Spinal cord (tissue), 10 donors: Measurements from ENCODE around the gene CPTP. TPM values are rescaled to one million over a fixed set of nuclear protein-coding genes. Genes with fewer than 3 reads are reported as not detected.

ENCODE experiments used
- DNase-seq, 6 donors: peaks; one replicate each; pipeline versions ENCODE4 v3.0.0 to v3.0.0-alpha.2; 2013 to 2015; ENCODE audit warnings: low spot score in 6 of 6, low read depth in 4 of 6
- H3K27ac ChIP-seq: one replicate; pipeline ENCODE4 v1.5.1; 2013; ENCODE audit warnings: low read depth, low read length, control low read depth
- H3K27me3 ChIP-seq: one replicate; pipeline ENCODE4 v1.6.1; 2013; ENCODE audit warnings: low read length; ENCODE audit not compliant: control insufficient read depth, insufficient read depth
- H3K36me3 ChIP-seq: one replicate; pipeline ENCODE4 v1.6.1; 2013; ENCODE audit warnings: low read length; ENCODE audit not compliant: control insufficient read depth, insufficient read depth
- H3K4me1 ChIP-seq: one replicate; pipeline ENCODE4 v1.6.1; 2013; ENCODE audit warnings: low read length; ENCODE audit not compliant: control insufficient read depth, insufficient read depth
- H3K4me3 ChIP-seq: one replicate; pipeline ENCODE4 v1.5.1; 2013; ENCODE audit warnings: low read depth, low read length, control low read depth
- H3K9me3 ChIP-seq: one replicate; pipeline ENCODE4 v1.6.1; 2013; ENCODE audit warnings: low read length; ENCODE audit not compliant: control insufficient read depth, insufficient read depth
- WGBS: methylation state at CpG from one replicate; pipeline ENCODE4 v1.1.5; 2013; ENCODE audit warnings: missing lambda C conversion rate; ENCODE audit not compliant: insufficient coverage; 5-methylcytosine and 5-hydroxymethylcytosine counted together
- polyA plus RNA-seq, 2 donors: library from polyadenylated mRNA; unstranded; fragments of 120-200 nt; gene quantifications; one replicate each; pipeline ENCODE4 v1.2.1, GENCODE V29; 2013; ENCODE audit not compliant: insufficient read length in 2 of 2
- total RNA-seq, 2 donors: library from RNA; depleted of rRNA in 1 of 2; stranded (reverse); fragments of 120-200 nt in 1 of 2; fragments of >200 nt in 1 of 2; gene quantifications; one replicate each; pipeline versions ENCODE4 v1.2.3 to v1.2.4, GENCODE V29; 2013 to 2014
- donor health status: healthy.

CPTP gene
- total and polyA plus RNA-seq, 4 donors, result 9.6 to 32.0 (median 25.3) TPM

DNA sequence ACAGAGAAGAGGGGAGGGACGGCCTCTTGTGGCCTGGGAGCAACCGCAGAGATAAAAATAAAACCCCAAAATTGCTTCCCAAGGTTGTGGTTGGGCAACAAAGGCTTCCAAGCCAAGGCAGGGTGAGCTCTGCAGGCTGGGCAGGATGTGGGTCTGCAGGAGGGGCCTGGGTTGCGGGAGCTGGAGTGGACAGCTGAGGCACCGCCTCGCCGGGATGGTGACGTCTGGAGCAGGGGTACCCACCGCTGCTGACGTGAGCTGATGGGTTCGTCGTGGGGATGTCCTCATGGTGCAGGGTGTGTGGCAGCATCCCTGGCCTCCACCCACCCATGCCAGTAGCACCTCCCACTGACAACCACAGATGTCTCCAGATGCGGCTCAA is 46.8 kb downstream of the CPTP start:
- Histone ChIP-seq H3K36me3 (peaks cover 47% of the 10 kb centered on the region), H3K27ac (no peak overlapping the region), H3K27me3 (no peaks in the 10 kb centered on the region), H3K4me1 (peaks cover 39% of the 10 kb centered on the region), H3K4me3 (no peak overlapping the region), H3K9me3 (no peaks in the 10 kb centered on the region)
- 77% methylated on average over 10 of the region's 12 CpGs for WGBS
- DNase-seq, result no peak

DNA sequence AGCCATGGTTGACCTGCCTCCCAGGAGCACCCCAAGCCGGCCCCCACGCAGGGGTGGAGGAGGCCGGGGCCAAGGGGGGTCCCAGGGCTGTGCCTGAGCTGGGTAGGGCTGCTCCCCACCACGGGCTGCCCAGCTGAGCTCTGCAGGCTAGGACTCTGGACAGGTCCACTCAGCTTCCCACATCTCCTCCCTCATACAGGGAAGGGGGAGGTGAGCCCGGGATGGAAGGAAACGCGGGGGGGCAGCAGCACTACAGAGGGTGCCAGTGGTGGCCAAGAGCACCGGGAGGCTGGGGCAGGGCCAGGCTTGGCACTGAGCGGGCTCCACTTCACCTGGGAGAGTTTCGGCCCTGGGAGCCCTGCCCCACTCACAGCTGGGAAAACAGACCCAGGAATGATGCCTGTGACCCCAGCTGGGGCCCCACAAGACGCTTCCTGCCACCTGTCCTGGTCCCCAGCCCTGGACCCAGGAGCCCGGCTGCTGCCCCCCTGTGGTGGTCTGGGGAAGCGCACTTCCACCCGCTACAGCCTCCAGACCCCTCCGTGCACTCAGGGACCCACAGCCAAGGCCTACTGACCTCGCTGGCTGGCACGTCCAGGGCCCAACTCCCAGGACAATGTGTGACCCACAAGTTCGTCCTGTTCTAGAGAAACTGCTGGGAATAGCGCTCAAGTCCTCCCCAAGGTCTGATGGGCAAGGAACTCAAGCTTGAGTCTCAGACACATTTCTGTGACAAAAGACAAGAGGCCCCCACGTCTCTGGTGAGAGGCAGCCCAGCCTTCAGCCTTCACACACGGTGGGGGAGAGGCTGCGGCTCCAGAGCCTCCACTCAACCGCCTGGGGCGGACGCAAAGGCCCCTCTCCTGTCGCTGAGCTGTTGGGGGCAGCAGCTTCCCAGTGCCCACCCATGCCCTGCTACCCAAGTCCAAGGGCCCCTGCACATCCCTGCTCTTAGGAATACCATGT is 47.4 kb downstream of the CPTP start:
- Histone ChIP-seq H3K4me3 (no peak overlapping the region), H3K27me3 (no peaks in the 10 kb centered on the region), H3K9me3 (no peaks in the 10 kb centered on the region), H3K4me1 (peaks cover 41% of the 10 kb centered on the region), H3K27ac (no peak overlapping the region), H3K36me3 (peaks cover 52% of the 10 kb centered on the region)
- 42% methylated on average over 25 of the region's 26 CpGs for WGBS
- peak in 2 of 6 donors; percentile 41 to 63 for DNase-seq

- Histone ChIP-seq H3K27ac (no peak overlapping the region), H3K27me3 (no peaks in the 10 kb centered on the region), H3K4me3 (no peak overlapping the region), H3K4me1 (peaks cover 41% of the 10 kb centered on the region), H3K36me3 (peaks cover 54% of the 10 kb centered on the region), H3K9me3 (no peaks in the 10 kb centered on the region)
- DNase-seq, result no peak
- 94% methylated on average over 25 of the region's 26 CpGs for WGBS
Measured at GRCh38 chr1:1373051-1373814, 48.6 kb downstream of the CPTP start.

GRCh38 chr1:1373815-1374588 is 49.4 kb downstream of the CPTP start:
- WGBS, result 50% methylated on average over 49 of the region's 52 CpGs
- Histone ChIP-seq H3K27ac (no peak overlapping the region), H3K4me1 (peaks cover 41% of the 10 kb centered on the region), H3K27me3 (no peaks in the 10 kb centered on the region), H3K9me3 (no peaks in the 10 kb centered on the region), H3K4me3 (peak overlapping the region; percentile 85), H3K36me3 (peaks cover 54% of the 10 kb centered on the region)
- no peak for DNase-seq

- Histone ChIP-seq H3K9me3 (no peaks in the 10 kb centered on the region), H3K4me3 (peak overlapping the region; percentile 85), H3K27me3 (no peaks in the 10 kb centered on the region), H3K4me1 (peaks cover 41% of the 10 kb centered on the region), H3K27ac (peak overlapping the region; percentile 88), H3K36me3 (peaks cover 54% of the 10 kb centered on the region)
- 0% methylated on average over 24 of the region's 24 CpGs for WGBS
- DNase-seq, result no peak
Measured at GRCh38 chr1:1374589-1374928, 50.0 kb downstream of the CPTP start.

- Histone ChIP-seq H3K27ac (peak within 1 kb of the TSS; percentile 88), H3K4me3 (peak within 1 kb of the TSS; percentile 85), H3K36me3 (peaks cover 54% of the 10 kb centered on the region), H3K9me3 (no peaks in the 10 kb centered on the region), H3K4me1 (peaks cover 41% of the 10 kb centered on the region), H3K27me3 (no peaks in the 10 kb centered on the region)
- WGBS, result under 1% methylated on average over 85 of the region's 85 CpGs
- peak; percentile 98 to 100 (median 100) for DNase-seq
Measured at GRCh38 chr1:1374929-1375662, 50.5 kb downstream of the CPTP start, which contains the start of gene AURKAIP1. Gene AURKAIP1 (minus strand): TSS chr1:1375207. CDS start chr1:1374756, 451 bp downstream.

- Histone ChIP-seq H3K27me3 (no peaks in the 10 kb centered on the region), H3K4me1 (peaks cover 38% of the 10 kb centered on the region), H3K4me3 (no peak overlapping the region), H3K36me3 (peaks cover 54% of the 10 kb centered on the region), H3K27ac (no peak overlapping the region), H3K9me3 (no peaks in the 10 kb centered on the region)
- DNase-seq, result no peak
- 96% methylated on average over 9 of the region's 10 CpGs for WGBS
Measured at GRCh38 chr1:1376551-1377226, 52.1 kb downstream of the CPTP start.

DNA sequence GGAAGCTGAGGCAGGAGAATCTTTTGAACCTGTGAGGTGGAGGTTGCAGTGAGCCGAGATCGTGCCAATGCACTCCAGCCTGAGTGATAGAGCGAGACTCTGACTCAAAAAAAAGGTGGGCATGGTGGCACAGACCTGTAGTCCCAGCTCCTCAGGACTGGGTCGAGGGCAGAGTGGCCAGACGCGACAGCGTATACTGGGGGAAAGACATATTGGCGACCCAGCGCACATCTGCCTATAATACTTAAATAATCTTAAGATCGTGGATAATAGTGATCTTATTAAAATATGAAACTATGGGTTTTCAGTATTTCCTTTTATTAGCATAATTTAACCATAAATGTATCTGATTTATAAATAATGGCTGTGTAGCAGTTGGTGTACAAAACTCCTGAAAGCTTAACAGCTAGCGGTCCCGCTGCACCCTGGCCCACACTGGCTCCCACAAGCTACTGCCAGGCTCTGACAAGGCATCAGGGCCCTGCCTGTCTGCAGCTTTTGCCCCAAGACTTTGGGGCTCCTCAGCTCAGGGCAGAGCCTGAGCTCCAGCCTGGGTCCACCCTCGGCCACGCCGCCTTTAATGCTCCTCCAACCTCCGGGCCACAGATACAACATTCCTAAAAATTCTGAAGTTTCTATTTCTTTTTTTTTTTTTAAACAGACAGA is 53.1 kb downstream of the CPTP start:
- Histone ChIP-seq H3K27me3 (no peaks in the 10 kb centered on the region), H3K4me3 (no peak overlapping the region), H3K27ac (no peak overlapping the region), H3K4me1 (peaks cover 29% of the 10 kb centered on the region), H3K36me3 (peaks cover 49% of the 10 kb centered on the region), H3K9me3 (no peaks in the 10 kb centered on the region)
- 90% methylated on average over 9 of the region's 16 CpGs for WGBS
- DNase-seq, result no peak
